LoVo (cell line): Measurements from ENCODE around the gene TP63.

Source experiments
- DNase-seq: peaks from one replicate; pipeline ENCODE4 v3.0.0-alpha.2; 2016; ENCODE audit warnings: low spot score

The TP63 gene

GRCh38 chr3:189863031-189863430, 231.8 kb downstream of the TP63 start:
- DNase-seq = no peak

- DNase-seq = no peak
Observed at GRCh38 chr3:189868061-189868460, 236.9 kb downstream of the TP63 start.

- DNase-seq = no peak
Observed at GRCh38 chr3:189869165-189869564, 238.0 kb downstream of the TP63 start.

GRCh38 chr3:189871418-189871817, 240.2 kb downstream of the TP63 start:
- DNase-seq = no peak

- no peak for DNase-seq
Observed at GRCh38 chr3:189883113-189883753, 252.0 kb downstream of the TP63 start.

GRCh38 chr3:189890496-189890895, 259.3 kb downstream of the TP63 start:
- DNase-seq = no peak

- no peak for DNase-seq
Observed at GRCh38 chr3:189896533-189896932, 265.3 kb downstream of the TP63 start.

- DNase-seq = no peak
Observed at GRCh38 chr3:189897406-189897805, 266.2 kb downstream of the TP63 start.

- DNase-seq = no peak
Observed at GRCh38 chr3:189898559-189899153, 267.5 kb downstream of the TP63 start.

- no peak for DNase-seq
Observed at GRCh38 chr3:189899186-189899585, 268.0 kb downstream of the TP63 start.

- peak; percentile 54 for DNase-seq
Observed at GRCh38 chr3:189900578-189900977, 269.4 kb downstream of the TP63 start.

- DNase-seq = no peak
Observed at GRCh38 chr3:189901481-189901880, 270.3 kb downstream of the TP63 start.

- no peak for DNase-seq
Observed at GRCh38 chr3:189902230-189903186, 271.3 kb downstream of the TP63 start.

GRCh38 chr3:189903562-189904250, 272.5 kb downstream of the TP63 start:
- peak; percentile 33 for DNase-seq

- DNase-seq = no peak
Observed at GRCh38 chr3:189907803-189908202, 276.6 kb downstream of the TP63 start.

GRCh38 chr3:189908646-189909045, 277.5 kb downstream of the TP63 start:
- peak; percentile 51 for DNase-seq

- DNase-seq = no peak
Observed at GRCh38 chr3:189909139-189909538, 277.9 kb downstream of the TP63 start.

GRCh38 chr3:189909573-189909972, 278.4 kb downstream of the TP63 start:
- peak; percentile 23 for DNase-seq

- no peak for DNase-seq
Observed at GRCh38 chr3:189911001-189911400, 279.8 kb downstream of the TP63 start.

GRCh38 chr3:189914799-189915198, 283.6 kb downstream of the TP63 start:
- DNase-seq = peak; percentile 24

GRCh38 chr3:189921770-189922169, 290.6 kb downstream of the TP63 start:
- no peak for DNase-seq
